HG03457 (cell line): ENCODE data around the gene GLYATL1.

Experiments used
- ATAC-seq: cut with Tn5 transposase; IDR thresholded peaks from one replicate; pipeline ENCODE4 v1.9.1; 2021; ENCODE audit warnings: moderate number of reproducible peaks; ENCODE audit not compliant: unreplicated experiment

GLYATL1 gene

GRCh38 chr11:58926251-58926650 is 13.0 kb upstream of the GLYATL1 start:
- ATAC-seq, result no peak

- ATAC-seq, result no peak
Observed at GRCh38 chr11:58926695-58927094, 12.6 kb upstream of the GLYATL1 start.

- ATAC-seq, result no peak
Observed at GRCh38 chr11:58927393-58928106, 11.7 kb upstream of the GLYATL1 start.

- ATAC-seq, result no peak
Observed at GRCh38 chr11:58928107-58928499, 11.2 kb upstream of the GLYATL1 start.

- ATAC-seq, result no peak
Observed at GRCh38 chr11:58928691-58929090, 10.6 kb upstream of the GLYATL1 start.

- ATAC-seq, result no peak
Observed at GRCh38 chr11:58930926-58931325, 8.4 kb upstream of the GLYATL1 start.

- ATAC-seq, result no peak
Observed at GRCh38 chr11:58933661-58934060, 5.6 kb upstream of the GLYATL1 start.

GRCh38 chr11:58934945-58935513 is 4.3 kb upstream of the GLYATL1 start:
- no peak for ATAC-seq

GRCh38 chr11:58938398-58938797 is 890 bp upstream of the GLYATL1 start:
- ATAC-seq, result no peak

GRCh38 chr11:58940028-58940427 is 740 bp downstream of the GLYATL1 start:
- no peak for ATAC-seq

GRCh38 chr11:58941838-58942237 is 2.5 kb downstream of the GLYATL1 start:
- ATAC-seq, result no peak

GRCh38 chr11:58945663-58946062 is 6.4 kb downstream of the GLYATL1 start:
- ATAC-seq, result no peak

- ATAC-seq, result no peak
Observed at GRCh38 chr11:58949184-58949583, 9.9 kb downstream of the GLYATL1 start.

GRCh38 chr11:58957922-58958321 is 18.6 kb downstream of the GLYATL1 start:
- no peak for ATAC-seq

- no peak for ATAC-seq
Observed at GRCh38 chr11:58958500-58958899, 19.2 kb downstream of the GLYATL1 start.

- ATAC-seq, result no peak
Observed at GRCh38 chr11:58963551-58964104, 24.3 kb downstream of the GLYATL1 start.

GRCh38 chr11:58965246-58965985 is 26.1 kb downstream of the GLYATL1 start:
- ATAC-seq, result no peak

GRCh38 chr11:58968251-58968711 is 29.0 kb downstream of the GLYATL1 start:
- ATAC-seq, result no peak

- ATAC-seq, result no peak
Observed at GRCh38 chr11:58977470-58977869, 38.2 kb downstream of the GLYATL1 start.

- ATAC-seq, result no peak
Observed at GRCh38 chr11:58979222-58979621, 39.9 kb downstream of the GLYATL1 start.

- no peak for ATAC-seq
Observed at GRCh38 chr11:58980159-58980843, 41.0 kb downstream of the GLYATL1 start.
